Cerebellar nuclear complex (tissue), 1 donor: ENCODE results near the gene WIPF3.

Source experiments
- DNase-seq, 2 experiments: peaks; one replicate each; lab custom pipeline; 2025; lab: John Stamatoyannopoulos, UW

Gene WIPF3

GRCh38 chr7:29808075-29808801 is 1.9 kb downstream of the WIPF3 start:
- DNase-seq: no peak

DNA sequence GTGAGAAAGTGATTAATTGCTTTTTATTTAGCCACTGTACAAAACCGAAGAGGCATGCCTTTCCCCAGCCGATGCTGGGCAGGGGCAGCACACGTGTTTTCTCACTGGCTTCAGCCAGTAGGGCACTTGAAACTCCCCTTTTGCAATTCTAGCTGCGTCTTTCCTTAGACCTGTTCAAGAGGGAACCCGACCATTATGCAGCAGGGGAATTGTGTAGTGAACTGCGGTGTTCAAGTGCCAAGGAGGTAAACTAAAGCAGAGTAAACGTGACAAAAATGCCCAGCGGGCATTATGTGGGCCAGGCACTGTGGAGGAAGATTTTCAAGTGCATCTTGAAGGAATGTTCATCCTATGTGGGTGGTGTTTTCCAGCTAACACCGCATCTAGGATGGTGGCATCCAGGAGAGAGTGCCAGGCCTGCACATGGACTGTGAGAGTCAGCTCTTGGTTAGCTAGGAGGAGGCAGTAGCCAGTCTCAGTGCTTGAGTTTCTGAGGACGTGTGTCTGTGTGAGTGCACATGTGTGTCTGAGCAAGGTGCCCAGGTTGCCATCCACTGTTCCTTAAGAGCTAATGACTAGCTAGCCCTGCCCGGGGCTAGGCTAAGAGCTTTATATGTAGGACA is 3.3 kb downstream of the WIPF3 start:
- no peak for DNase-seq

DNA sequence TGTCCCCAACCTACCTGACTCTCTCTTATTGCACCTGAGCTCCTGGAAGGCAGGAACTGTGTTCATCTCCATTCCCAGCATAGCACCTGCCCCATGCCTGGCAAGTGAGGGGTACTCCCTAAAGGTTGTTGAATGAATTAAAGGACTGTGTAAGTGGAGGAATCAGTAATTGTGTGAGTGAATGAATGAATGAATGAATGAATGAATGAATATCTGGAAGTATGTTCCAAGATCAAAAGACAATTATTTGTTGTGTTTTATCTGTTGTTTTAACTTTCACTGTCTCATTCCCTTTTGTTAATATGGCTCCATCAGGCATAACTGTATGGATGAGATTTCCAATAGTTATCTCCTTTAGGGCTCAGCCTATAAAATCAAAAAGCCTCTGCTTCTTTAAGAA is 4.0 kb downstream of the WIPF3 start:
- no peak for DNase-seq

- DNase-seq: no peak
Observed at GRCh38 chr7:29810813-29811482, 4.6 kb downstream of the WIPF3 start.

DNA sequence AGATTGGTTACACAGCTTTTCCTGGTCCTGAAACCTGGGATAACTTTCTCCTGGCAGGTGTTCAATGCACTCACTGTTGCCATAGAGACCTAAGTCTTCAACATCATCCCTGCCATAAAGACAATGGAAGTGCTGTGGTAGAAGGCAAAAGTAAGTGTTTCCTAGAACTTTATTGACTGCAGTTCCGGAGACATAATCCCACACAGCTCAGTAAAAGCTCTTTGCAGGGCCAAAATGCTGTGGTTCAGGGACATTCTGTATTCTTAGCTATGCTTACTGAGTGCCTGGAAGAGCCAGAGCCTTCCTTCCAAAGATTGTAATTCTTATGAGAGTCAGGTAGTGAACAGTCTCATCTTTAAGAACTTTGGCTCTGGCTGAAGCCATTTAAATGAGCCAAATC is 5.3 kb downstream of the WIPF3 start:
- no peak for DNase-seq

DNA sequence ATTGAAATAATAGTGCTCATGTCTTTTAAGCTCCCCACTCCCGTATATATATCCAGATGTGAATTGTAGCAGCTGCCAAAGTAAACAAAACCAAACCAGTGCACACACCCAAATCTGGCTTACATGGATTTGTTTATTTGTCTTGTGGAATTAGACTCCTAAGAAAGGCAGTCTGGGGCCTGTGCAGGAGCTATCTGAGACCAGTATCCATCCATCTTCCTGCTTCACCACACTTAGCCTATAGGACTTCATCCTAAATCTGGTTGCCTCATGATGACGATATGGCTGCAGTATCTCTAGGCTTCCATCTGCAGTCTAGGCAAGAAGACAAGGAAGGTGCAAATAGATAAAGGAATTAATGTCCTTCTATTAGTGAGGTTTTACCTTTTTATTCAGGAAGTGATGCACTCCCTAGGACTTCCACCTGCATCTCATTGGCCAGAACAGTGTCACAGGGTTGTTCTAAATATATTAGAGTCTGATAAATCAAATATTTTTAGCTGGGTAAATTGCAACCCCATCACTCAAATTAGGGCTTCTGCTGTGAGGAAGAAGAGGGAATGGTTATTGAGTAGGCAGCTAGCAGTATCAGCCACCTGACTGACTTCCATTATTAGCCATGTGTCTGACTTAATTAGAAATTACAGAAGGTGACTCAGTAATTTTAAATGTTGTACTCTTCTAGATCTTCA is 6.0 kb downstream of the WIPF3 start:
- no peak for DNase-seq

- no peak for DNase-seq
Observed at GRCh38 chr7:29815181-29816105, 9.1 kb downstream of the WIPF3 start.

GRCh38 chr7:29818308-29818707 is 12.0 kb downstream of the WIPF3 start:
- DNase-seq: no peak

GRCh38 chr7:29825775-29826529 is 19.6 kb downstream of the WIPF3 start:
- no peak for DNase-seq

- no peak for DNase-seq
Observed at GRCh38 chr7:29826530-29826822, 20.2 kb downstream of the WIPF3 start.

- DNase-seq: no peak
Observed at GRCh38 chr7:29826904-29827303, 20.6 kb downstream of the WIPF3 start.

- no peak for DNase-seq
Observed at GRCh38 chr7:29831705-29832104, 25.4 kb downstream of the WIPF3 start.

GRCh38 chr7:29833929-29834328 is 27.6 kb downstream of the WIPF3 start:
- DNase-seq: no peak

GRCh38 chr7:29835718-29836117 is 29.4 kb downstream of the WIPF3 start:
- DNase-seq: no peak

DNA sequence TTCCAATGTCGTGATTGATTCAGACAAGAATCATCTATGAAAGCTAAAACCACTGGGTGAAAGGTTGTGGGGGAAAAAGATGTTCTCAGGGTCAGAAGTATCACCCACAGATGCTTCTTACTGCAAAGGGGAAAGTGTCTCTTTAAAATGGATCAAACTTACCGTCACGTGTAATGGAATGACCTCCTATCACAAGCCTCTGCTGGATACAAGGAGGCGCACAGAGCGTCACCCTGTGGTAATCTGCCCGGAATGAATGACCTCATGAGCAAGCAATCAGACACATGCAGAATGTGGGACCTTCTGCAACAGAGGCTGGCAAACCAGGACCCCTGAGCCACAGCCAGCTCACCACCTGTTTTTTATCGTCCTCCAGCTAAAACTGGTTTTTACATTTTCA is 33.0 kb downstream of the WIPF3 start:
- no peak for DNase-seq

DNA sequence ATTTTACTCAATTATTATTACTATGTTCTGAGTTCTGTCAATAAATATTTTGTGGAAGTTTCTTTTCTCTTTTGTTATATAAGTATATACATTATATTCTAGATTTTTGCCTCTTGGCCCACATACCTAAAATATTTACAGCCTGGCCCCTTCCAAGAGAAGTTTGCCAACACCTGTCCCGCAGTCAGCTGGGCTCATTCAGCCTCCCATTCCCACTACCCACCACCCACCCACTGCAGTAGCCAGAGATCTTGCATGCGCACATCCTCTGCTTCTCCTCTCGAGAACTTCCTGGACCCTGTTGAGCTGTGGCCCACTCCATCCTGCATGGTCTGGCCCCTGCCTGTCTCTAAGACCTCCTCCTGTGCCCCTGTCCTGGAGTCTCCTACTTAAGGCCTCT is 33.6 kb downstream of the WIPF3 start:
- DNase-seq: no peak

GRCh38 chr7:29840701-29841100 is 34.4 kb downstream of the WIPF3 start:
- DNase-seq: no peak

DNA sequence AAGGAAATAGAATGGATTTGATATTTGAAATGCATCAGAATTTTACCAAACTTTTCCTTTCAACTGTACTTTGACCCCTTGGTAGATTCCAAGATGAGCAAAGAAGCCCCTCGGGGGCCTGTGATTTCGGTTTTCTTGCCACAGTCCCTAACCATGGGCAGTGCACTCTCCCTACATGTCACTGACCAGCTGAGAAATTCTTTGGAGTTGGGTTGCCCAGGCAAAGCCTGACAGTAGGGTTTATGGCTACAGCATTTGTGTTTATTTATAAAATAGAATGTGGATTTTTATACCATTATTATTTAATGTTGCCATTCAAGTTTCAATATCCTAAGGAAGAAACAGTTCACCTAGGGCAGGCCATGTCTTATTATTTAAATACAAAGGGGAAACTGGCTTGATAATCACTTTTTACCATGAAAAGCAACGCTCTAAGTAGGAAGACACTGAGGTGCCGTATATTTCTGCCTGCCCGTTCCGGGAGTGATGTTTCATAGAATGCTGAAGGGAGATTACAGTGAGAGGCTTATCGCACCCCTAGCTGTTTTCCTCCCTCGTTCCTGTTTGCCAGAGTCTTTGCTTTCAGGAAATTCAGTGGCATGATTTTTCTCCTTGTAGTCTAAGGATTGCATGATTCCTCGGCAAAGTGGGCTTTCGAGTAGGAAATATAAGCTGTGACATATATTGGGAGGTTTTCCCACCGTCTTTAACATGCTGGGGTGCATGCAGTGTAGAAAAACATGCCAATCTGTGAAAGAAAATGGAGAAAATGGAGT is 35.8 kb downstream of the WIPF3 start:
- no peak for DNase-seq

- no peak for DNase-seq
Observed at GRCh38 chr7:29843093-29843492, 36.8 kb downstream of the WIPF3 start.

GRCh38 chr7:29843726-29844125 is 37.4 kb downstream of the WIPF3 start:
- DNase-seq: no peak
